Epithelial cell of esophagus (primary cell): ENCODE results near the gene FOXJ2.
A peak's percentile ranks its signal among the peaks of the same experiment; 100 is the strongest.

ENCODE experiments used
- DNase-seq: peaks from one replicate; pipeline ENCODE4 v3.0.0; 2010; ENCODE audit warnings: low read depth
- H3K4me3 ChIP-seq: 2 replicates; pipeline ENCODE4 v1.5.1; 2011; ENCODE audit warnings: mild to moderate bottlenecking, low read length, control low read depth
- TF ChIP-seq, protein P1 (sequence below): IDR thresholded peaks from 2 replicates; pipeline ENCODE4 v1.5.1; 2011; ENCODE audit warnings: low read depth, mild to moderate bottlenecking, low read length, control low read depth, inconsistent platforms; ENCODE audit not compliant: insufficient read depth; ENCODE audit errors: missing control alignments

Gene FOXJ2

DNA sequence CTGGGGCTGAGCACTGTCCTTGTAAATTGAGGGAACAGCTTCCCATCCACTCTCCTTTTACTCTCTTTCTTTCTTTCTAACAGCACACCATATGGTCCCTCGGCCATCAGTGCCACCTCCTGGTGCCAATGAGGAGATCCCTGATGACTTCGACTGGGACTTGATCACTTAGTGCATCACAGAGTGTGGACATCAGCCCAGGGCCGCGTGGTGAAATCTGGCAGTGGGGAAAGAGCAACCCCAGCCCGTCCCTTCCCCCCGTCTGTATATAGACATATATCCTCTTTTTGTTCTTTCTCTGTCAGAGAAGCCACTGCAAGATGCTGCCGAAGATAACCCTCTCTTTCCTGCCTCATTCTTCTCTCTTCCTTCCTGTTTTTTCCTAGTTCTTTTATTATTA, 20.2 kb downstream of the FOXJ2 start:
- H3K4me3 ChIP-seq: no peak overlapping the region
- TF ChIP-seq, protein P1, sequence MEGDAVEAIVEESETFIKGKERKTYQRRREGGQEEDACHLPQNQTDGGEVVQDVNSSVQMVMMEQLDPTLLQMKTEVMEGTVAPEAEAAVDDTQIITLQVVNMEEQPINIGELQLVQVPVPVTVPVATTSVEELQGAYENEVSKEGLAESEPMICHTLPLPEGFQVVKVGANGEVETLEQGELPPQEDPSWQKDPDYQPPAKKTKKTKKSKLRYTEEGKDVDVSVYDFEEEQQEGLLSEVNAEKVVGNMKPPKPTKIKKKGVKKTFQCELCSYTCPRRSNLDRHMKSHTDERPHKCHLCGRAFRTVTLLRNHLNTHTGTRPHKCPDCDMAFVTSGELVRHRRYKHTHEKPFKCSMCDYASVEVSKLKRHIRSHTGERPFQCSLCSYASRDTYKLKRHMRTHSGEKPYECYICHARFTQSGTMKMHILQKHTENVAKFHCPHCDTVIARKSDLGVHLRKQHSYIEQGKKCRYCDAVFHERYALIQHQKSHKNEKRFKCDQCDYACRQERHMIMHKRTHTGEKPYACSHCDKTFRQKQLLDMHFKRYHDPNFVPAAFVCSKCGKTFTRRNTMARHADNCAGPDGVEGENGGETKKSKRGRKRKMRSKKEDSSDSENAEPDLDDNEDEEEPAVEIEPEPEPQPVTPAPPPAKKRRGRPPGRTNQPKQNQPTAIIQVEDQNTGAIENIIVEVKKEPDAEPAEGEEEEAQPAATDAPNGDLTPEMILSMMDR: no peak
- no peak for DNase-seq

- DNase-seq: no peak
- no peak overlapping the region for H3K4me3 ChIP-seq
- TF ChIP-seq, protein P1: no peak
These were observed 22.3 kb downstream of the FOXJ2 start for GRCh38 chr12:8054816-8055215.

DNA sequence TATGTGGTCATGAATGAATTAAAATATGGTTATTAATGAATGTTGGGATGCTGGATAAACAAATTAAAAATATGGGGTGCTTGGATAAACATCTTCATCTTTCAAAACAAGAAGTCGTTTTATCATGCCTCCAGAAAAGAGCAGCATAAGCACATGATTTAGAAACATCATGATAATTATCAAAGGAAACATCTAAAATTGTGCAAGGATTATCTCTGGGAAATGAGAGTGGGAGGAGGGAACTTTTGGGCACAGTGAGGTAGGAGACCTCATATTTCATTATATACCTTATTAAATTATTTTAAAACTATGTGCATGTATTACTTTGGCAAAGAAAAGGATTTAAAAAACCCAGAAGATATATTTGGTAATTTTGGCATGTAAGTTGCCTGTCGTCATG, 24.8 kb downstream of the FOXJ2 start:
- no peak overlapping the region for H3K4me3 ChIP-seq
- no peak for DNase-seq
- TF ChIP-seq, protein P1: no peak

DNA sequence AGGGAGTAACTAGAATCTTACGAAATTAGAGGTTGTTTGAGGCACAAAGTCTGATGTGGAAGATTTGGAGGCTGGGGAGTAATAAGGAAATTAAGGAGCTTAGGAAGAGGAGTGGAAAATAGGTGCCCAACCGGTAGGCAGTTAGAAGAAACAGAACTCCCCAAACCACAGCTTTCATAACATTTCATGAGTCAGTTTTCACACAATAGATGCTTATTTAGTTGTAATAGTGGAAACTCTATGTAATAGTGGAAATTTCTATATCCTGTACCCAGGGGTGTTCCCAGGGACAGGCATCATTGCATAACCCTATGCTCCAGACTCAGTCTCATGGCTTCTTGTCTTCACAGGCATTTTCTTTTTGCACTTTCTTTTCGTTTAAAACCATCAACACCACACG, 25.3 kb downstream of the FOXJ2 start:
- DNase-seq: peak; percentile 64
- TF ChIP-seq, protein P1: no peak
- no peak overlapping the region for H3K4me3 ChIP-seq

DNA sequence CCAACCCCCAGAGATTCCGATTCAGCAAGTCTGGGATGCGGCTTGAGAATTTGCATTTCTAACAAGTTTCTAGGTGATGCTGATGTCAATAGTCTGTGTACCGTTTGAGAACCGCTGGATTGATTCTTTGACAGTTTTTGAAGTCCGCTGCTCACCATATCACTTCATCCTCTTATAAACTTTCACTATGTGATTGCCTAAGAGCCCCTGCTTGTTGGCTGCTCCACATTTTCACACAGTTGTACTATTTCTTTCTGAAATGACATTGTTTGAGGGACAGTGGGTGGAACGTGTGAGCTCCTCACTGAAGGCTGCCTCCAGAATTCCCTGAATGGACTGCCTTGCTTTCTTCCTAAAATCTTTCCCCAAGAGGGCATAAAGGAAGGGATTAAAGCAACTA, 26.0 kb downstream of the FOXJ2 start:
- DNase-seq: no peak
- TF ChIP-seq, protein P1: no peak
- H3K4me3 ChIP-seq: no peak overlapping the region

DNA sequence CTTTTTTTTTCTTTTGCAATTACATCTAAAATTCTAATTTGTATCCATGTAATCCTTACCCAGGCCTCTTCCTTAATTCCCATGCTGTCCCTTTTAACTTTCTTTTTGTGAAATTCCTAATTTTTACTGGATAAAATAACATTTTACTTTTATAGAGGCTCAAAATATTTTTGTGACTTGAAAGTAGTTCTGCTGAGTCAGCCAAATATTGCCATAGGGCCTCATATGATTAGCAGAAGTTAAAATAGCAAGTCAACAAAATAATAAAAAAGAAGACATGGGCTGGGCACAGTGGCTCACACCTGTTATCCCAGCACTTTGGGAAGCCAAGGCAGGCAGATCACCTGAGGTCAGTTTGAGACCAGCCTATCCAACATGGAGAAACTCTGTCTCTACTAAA, 31.6 kb downstream of the FOXJ2 start:
- no peak for DNase-seq
- H3K4me3 ChIP-seq: no peak overlapping the region
- TF ChIP-seq, protein P1: no peak

- TF ChIP-seq, protein P1: no peak
- H3K4me3 ChIP-seq: no peak within 1 kb of the TSS
- DNase-seq: peak; percentile 58
These were observed 33.6 kb downstream of the FOXJ2 start, which contains the start of gene C3AR1 for GRCh38 chr12:8065991-8066594. Gene C3AR1, minus strand, starts transcription at chr12:8066359. Its CDS starts 6,174 bp downstream, at chr12:8060185.
